ENCODE results near the gene GRM8. TPM values are rescaled to one million over a fixed set of nuclear protein-coding genes. Genes with fewer than 3 reads are reported as not detected.

GRM8 gene
- total RNA-seq, 1 experiment from 2014 or later, result 1.8 TPM

GRCh38 chr7:126440542-126440941 is 812.2 kb downstream of the GRM8 start:
- Histone ChIP-seq H3K4me1 (ENCODE audit: insufficient read depth, low read length) (no peaks in the 10 kb centered on the region), H4K20me1 (ENCODE audit: control insufficient read depth, insufficient read depth, insufficient read length) (no peaks in the 10 kb centered on the region), H3K23me2 (ENCODE audit: insufficient read length, low read depth, low read length, poor library complexity, severe bottlenecking) (no peaks in the 10 kb centered on the region), H3K18ac (ENCODE audit: insufficient read length, low read depth, low read length) (no peak overlapping the region), H2AFZ (ENCODE audit: low read length) (no peak overlapping the region), H3K4ac (ENCODE audit: low read depth, low read length) (no peak overlapping the region), H3K79me2 (ENCODE audit: insufficient read depth, low read length) (no peaks in the 10 kb centered on the region), H3K9me3 (ENCODE audit: control insufficient read depth, low read depth, low read length) (no peaks in the 10 kb centered on the region), H4K5ac (ENCODE audit: insufficient read length, low read depth, low read length) (no peak overlapping the region), H2BK12ac (ENCODE audit: insufficient read length, low read depth, low read length) (no peak overlapping the region), H3K27ac (ENCODE audit: insufficient read length, low read depth, low read length) (no peak overlapping the region), H3K4me2 (ENCODE audit: insufficient read depth, insufficient read length, low read length) (no peak overlapping the region), H3K56ac (ENCODE audit: insufficient read length, low read depth, low read length) (no peak overlapping the region), H2BK20ac (ENCODE audit: low read depth, low read length, poor library complexity, severe bottlenecking) (no peak overlapping the region), H3K9ac (ENCODE audit: extremely low read depth, insufficient read length, low read length) (no peak overlapping the region), H3K23ac (ENCODE audit: insufficient read length, low read depth, low read length) (no peak overlapping the region), H3K14ac (ENCODE audit: insufficient read depth, low read length) (no peak overlapping the region), H2BK15ac (ENCODE audit: low read depth, low read length) (no peak overlapping the region), H2AK5ac (ENCODE audit: insufficient read length, low read length) (no peak overlapping the region), H3K79me1 (ENCODE audit: insufficient read depth, low read depth, low read length, poor library complexity, severe bottlenecking) (no peaks in the 10 kb centered on the region), H3K27me3 (ENCODE audit: insufficient read depth, low read length) (no peaks in the 10 kb centered on the region), H2BK120ac (ENCODE audit: low read depth, low read length, poor library complexity, severe bottlenecking) (no peak overlapping the region), H3T11ph (ENCODE audit: low read length) (no peak overlapping the region), H4K91ac (ENCODE audit: insufficient read length, low read depth, low read length) (no peak overlapping the region), H2BK5ac (ENCODE audit: insufficient read length, low read length) (no peak overlapping the region), H4K8ac (replicated peaks; ENCODE audit: insufficient read length, low read depth, low read length) (no peak overlapping the region)
- Mint-ChIP-seq H3K4me3 (no peak overlapping the region), H3K27me3 (ENCODE audit: low read depth) (no peaks in the 10 kb centered on the region), H3K27ac (no peak overlapping the region), H3K4me1 (peaks cover 4% of the 10 kb centered on the region in 2 experiments), H3K36me3 (ENCODE audit: insufficient read depth in 1 of 3, low read depth in 3 of 3) (no peaks in the 10 kb centered on the region), H3K9me3 (no peaks in the 10 kb centered on the region)
- TF ChIP-seq CTCF (conservative IDR thresholded peaks at IDR 0.05), result no peak
- no CpG with 5 or more reads among the region's 2 CpGs for WGBS (ENCODE audit: extremely low coverage, insufficient read length, low lambda C conversion rate)
- no peak for DNase-seq

Measured in H9 (cell line).